Measurements from ENCODE around the gene TRIO.
A peak's percentile ranks its signal among the peaks of the same experiment; 100 is the strongest.

TRIO gene

DNA sequence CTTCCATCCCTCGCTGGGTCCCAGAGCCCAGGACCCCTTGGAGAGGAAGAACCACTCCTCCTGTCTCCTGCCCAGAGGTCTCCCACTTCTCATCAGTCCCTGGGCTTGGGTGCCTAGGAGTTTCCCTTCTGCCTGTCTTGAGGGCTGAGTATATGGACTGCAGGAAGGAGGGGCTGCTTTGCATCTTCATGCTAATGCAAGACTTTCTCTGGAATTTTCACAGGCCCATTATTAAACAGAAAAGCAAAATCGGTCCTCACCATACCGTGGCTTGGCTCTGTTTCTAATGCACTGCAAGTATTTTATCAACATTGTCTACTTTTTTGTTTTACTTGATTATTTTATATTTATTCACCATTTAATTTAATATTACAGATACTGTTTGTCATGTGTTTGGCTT lies 34.5 kb downstream of the TRIO start:
- ChIA-PET POLR2A (no interaction called here), CTCF (no interaction called here)
- no peak for DNase-seq (ENCODE audit: extremely low spot score)
- TF ChIP-seq L3MBTL2 (conservative IDR thresholded peaks at IDR 0.05) (no peak), NFRKB (IDR thresholded peaks at IDR 0.05) (no peak), SUZ12 (IDR thresholded peaks at IDR 0.05) (no peak), ARNT (IDR thresholded peaks at IDR 0.05) (no peak), ELF4 (IDR thresholded peaks at IDR 0.05) (no peak), FOXA1 (IDR thresholded peaks at IDR 0.05) (no peak)
- TF ChIP-seq, protein P1, sequence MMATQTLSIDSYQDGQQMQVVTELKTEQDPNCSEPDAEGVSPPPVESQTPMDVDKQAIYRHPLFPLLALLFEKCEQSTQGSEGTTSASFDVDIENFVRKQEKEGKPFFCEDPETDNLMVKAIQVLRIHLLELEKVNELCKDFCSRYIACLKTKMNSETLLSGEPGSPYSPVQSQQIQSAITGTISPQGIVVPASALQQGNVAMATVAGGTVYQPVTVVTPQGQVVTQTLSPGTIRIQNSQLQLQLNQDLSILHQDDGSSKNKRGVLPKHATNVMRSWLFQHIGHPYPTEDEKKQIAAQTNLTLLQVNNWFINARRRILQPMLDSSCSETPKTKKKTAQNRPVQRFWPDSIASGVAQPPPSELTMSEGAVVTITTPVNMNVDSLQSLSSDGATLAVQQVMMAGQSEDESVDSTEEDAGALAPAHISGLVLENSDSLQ (IDR thresholded peaks at IDR 0.05) = no peak

DNA sequence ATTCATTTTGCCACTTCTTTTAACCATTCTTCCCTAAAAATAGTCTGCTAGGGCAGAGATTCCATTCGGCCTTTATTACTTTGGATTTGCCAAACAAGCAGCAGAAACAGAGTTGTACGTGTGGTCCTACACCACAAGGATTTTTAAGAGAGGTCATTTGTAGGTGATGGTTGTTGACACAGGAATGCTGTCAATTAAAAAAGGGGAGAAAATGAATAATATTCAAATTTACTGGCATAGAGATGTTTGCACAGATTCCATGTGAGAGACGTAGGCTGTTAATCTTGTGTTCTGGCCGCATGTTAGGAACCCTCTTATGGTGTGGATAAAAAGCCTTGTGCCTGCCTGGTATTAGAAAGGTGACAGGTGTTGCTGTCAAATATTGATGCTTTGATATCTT lies 34.9 kb downstream of the TRIO start:
- CTCF ChIA-PET = no interaction called here
- DNase-seq (ENCODE audit: extremely low spot score) = no peak
- POLR2A ChIA-PET = interaction anchor here (1.1 kb wide), 1 partner anchor 92 kb away, joined by 3 read pairs; no protein-coding TSS in a partner anchor

DNA sequence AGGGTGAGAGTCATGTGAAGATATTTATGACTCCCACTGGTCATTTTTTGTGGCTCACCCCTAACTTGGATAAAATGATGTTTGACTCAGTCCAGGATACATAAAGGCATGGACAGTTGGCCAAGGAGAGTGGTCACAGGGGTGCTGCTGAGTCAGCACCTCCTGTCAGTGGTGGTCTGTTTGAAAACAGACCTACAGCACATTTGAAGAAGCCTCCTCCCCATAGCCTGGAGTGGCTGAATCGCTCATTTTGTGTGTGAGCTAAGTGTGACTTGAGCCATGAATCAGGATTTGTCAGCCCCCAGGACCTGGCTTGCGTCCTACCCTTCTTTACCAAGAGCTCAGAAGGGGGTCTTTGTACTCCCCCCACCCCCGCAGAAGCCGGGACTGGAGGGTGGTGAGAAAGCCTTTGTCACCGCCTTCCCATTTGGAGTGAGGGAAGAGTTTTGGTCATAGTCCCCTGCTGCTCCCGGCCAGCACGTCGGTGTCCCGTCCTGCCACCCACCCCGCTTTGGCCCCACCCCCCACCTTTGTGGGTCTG lies 35.6 kb downstream of the TRIO start:
- CTCF ChIA-PET = interaction anchor here (1.2 kb wide), 1 partner anchor 25 kb away, joined by 3 read pairs; no protein-coding TSS in a partner anchor
- no peak for DNase-seq (ENCODE audit: extremely low spot score)
- POLR2A ChIA-PET = interaction anchor here (1.0 to 1.1 kb wide), 2 partner anchors 11 to 91 kb away, joined by 3 read pairs; no protein-coding TSS in a partner anchor
- TF ChIP-seq CTBP1 (IDR thresholded peaks at IDR 0.05; ENCODE audit: borderline replicate concordance) = no peak
- TF ChIP-seq, protein P1 (IDR thresholded peaks at IDR 0.05) = peak; percentile 60

More for the DNA sequence above, 34.9 kb downstream of the TRIO start:
- TF ChIP-seq, protein P1 (IDR thresholded peaks at IDR 0.05) = peak; percentile 12; the same call in 1 of the 2 replicates
- TF ChIP-seq FOXA1 (IDR thresholded peaks at IDR 0.05) = no peak

DNA sequence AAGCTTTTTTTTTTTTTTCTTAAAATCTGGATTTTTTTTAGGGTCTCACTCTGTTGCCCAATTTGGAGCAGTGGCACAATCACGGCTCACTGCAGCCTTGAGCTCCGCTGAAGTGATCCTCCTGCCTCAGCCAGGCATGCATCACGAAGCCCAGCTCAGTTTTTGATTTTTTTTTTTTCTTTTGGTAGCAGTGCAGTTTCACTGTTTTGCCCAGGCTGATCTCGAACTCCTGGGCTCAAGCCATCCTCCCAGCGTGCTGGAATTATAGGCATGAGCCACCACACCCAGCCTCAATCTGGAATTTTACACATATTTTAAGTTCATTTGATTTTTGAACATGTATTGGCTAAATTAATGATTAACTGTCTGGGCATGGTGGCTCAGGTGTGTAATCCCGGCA lies 36.3 kb downstream of the TRIO start:
- TF ChIP-seq ZNF384 (IDR thresholded peaks at IDR 0.05) (peak; percentile 22; the same call in 1 of the 2 replicates), L3MBTL2 (conservative IDR thresholded peaks at IDR 0.05) (no peak)
- DNase-seq (ENCODE audit: extremely low spot score) = no peak
- CTCF ChIA-PET = interaction anchor here (0.6 to 1.4 kb wide), 4 partner anchors 26 to 669 kb away, joined by 3 to 5 read pairs (median 4); no protein-coding TSS in a partner anchor
- POLR2A ChIA-PET = interaction anchor here (1.0 to 1.1 kb wide), 2 partner anchors 11 to 90 kb away, joined by 3 read pairs; no protein-coding TSS in a partner anchor

DNA sequence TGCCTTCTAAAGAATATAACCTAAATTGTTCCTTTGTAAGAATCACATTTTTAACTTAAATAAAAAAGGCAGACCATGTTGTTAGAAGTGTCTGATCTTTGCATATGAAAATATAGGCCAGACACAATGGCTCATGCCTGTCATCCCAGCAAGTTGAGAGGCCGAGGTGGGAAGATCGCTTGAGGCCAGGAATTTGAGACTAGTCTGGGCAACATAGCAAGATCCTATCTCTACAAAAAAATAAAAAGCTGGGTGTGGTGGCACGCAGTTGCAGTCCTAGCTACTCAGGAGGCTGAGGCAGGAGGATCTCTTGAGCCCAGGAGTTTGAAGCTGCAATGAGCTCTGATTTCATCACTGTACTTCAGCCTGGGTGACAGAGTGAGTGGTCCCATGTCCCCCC lies 37.3 kb downstream of the TRIO start:
- ChIA-PET CTCF (interaction anchor here (0.9 to 1.4 kb wide), 2 partner anchors 9 to 90 kb away, joined by 4 to 5 read pairs; no protein-coding TSS in a partner anchor), POLR2A (no interaction called here)
- TF ChIP-seq FOXK2 (IDR thresholded peaks at IDR 0.05) (no peak), L3MBTL2 (conservative IDR thresholded peaks at IDR 0.05) (no peak), HDGF (IDR thresholded peaks at IDR 0.05; ENCODE audit: borderline replicate concordance) (no peak), ARNT (IDR thresholded peaks at IDR 0.05) (peak; percentile 71; the same call in 1 of the 2 replicates), ZNF384 (IDR thresholded peaks at IDR 0.05) (peak; percentile 74)

DNA sequence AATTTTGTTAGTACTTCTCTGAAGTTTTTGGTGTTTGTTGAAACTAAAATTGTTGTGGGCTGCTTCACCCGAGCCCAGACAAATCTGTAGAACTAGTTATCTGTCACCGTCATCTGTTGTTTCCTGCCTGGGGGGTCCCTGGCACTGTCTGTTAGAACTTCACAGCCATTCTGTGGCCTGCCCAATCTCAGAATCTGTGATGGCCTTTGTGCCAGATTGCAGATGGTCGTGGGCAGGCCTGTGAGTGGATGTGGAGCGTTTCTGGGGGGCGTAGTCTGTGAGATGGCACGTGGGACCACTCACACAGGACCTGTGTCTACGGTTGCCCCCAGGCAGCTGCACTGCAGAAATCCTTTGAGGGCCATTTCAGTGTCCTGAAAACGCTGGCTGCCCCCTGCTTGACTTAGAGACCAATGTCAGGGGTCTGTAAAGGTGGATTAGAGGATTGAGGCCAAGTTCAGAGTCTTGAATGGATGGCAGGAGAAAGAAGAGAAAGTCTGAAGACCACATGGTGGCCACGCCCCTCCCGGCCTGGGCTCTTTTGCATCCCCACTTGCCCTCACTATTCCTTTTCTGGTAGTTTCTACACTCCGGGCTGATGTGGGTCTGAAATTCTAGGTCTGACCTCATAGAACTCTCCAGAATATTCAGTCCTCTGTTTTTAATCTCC lies 38.3 kb downstream of the TRIO start:
- CTCF ChIA-PET = no interaction called here

More for the DNA sequence above, 37.3 kb downstream of the TRIO start:
- DNase-seq (ENCODE audit: extremely low spot score) = no peak

DNA sequence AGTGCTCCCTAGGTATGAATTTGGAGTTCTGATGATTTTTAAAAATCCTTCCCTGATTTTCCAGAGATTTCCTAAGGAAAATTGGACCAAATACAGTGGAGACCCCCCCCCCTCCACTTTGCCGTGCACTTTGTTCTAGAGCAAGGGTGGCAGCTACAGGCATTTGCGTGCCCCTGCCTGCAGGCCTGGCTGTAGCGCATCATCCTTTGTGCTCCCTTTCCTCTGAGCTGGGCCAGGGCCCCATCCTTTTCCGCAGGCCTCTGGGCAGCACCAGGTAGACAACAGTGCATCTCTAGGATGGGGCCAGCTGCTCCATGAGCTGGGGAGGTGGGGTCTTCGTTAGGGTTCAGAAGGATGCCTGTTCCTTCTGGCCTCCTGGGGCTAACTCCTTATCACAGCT lies 39.6 kb downstream of the TRIO start:
- POLR2A ChIA-PET = interaction anchor here (0.6 to 1.5 kb wide), 2 partner anchors 40 to 82 kb away, joined by 3 read pairs; partner anchors contain the start of gene TRIO
- TF ChIP-seq TARDBP (IDR thresholded peaks at IDR 0.05) (no peak), NFRKB (IDR thresholded peaks at IDR 0.05) (no peak), FOXA1 (IDR thresholded peaks at IDR 0.05) (no peak), ELF4 (IDR thresholded peaks at IDR 0.05) (no peak), LEF1 (IDR thresholded peaks at IDR 0.05; ENCODE audit: borderline replicate concordance) (no peak), ZNF384 (IDR thresholded peaks at IDR 0.05) (no peak), FOXM1 (IDR thresholded peaks at IDR 0.05; ENCODE audit: borderline replicate concordance) (no peak), SP1 (IDR thresholded peaks at IDR 0.05) (no peak), HDGF (IDR thresholded peaks at IDR 0.05; ENCODE audit: borderline replicate concordance) (no peak)
- TF ChIP-seq, protein P1 (IDR thresholded peaks at IDR 0.05) = no peak
- DNase-seq (ENCODE audit: extremely low spot score) = no peak
- CTCF ChIA-PET = interaction anchor here (0.7 to 0.9 kb wide), 2 partner anchors 9 to 15 kb away, joined by 3 to 6 read pairs; no protein-coding TSS in a partner anchor

More for the DNA sequence above, 38.3 kb downstream of the TRIO start:
- POLR2A ChIA-PET = no interaction called here
- DNase-seq (ENCODE audit: extremely low spot score) = no peak
- TF ChIP-seq ARNT (IDR thresholded peaks at IDR 0.05) (no peak), FOXK2 (IDR thresholded peaks at IDR 0.05) (no peak), SUZ12 (IDR thresholded peaks at IDR 0.05) (no peak), ELF4 (IDR thresholded peaks at IDR 0.05) (no peak), ZNF384 (IDR thresholded peaks at IDR 0.05) (no peak), SP1 (IDR thresholded peaks at IDR 0.05) (no peak), CTBP1 (IDR thresholded peaks at IDR 0.05; ENCODE audit: borderline replicate concordance) (no peak)
